OCI-LY7 (cell line): ENCODE results near the gene FAAP100.

Source experiments
- CTCF ChIP-seq: fragments of 200-600 bp; sonication (generic); conservative IDR thresholded peaks from 2 replicates; pipeline ENCODE4 v1.5.1; 2014; ENCODE audit warnings: mild to moderate bottlenecking, antibody characterized with exemption, low read length, moderate library complexity, mixed read lengths
- EZH2phosphoT487 ChIP-seq: fragments of 200-600 bp; sonication (generic); IDR thresholded peaks from 2 replicates; pipeline ENCODE4 v1.6.1; 2018; ENCODE audit warnings: low read depth, borderline replicate concordance, mild to moderate bottlenecking, mixed run types, antibody characterized with exemption, low read length, moderate library complexity, mixed read lengths

- TF ChIP-seq CTCF: no peak
- no peak for TF ChIP-seq EZH2phosphoT487
Observed at GRCh38 chr17:81570964-81571363, 18.8 kb upstream of the FAAP100 start.
